SK-N-MC (cell line): ENCODE measurements around the gene BRSK2.

Experiments
- EZH2 ChIP-seq: fragments of 200-600 bp; sonication (generic); IDR thresholded peaks from one replicate; pipeline ENCODE4 v1.6.1; 2017; ENCODE audit warnings: antibody characterized with exemption
- FOXP2 ChIP-seq: optimal IDR thresholded peaks from 2 replicates; pipeline ENCODE3; 2011; ENCODE audit warnings: mild to moderate bottlenecking, moderate library complexity; ENCODE audit not compliant: insufficient read depth; ENCODE audit errors: extremely low read length, control extremely low read depth
- POLR2AphosphoS5 ChIP-seq: IDR thresholded peaks from 2 replicates; pipeline ENCODE4 v1.6.1; 2012; ENCODE audit warnings: mild to moderate bottlenecking, low read depth, low read length, borderline replicate concordance

DNA sequence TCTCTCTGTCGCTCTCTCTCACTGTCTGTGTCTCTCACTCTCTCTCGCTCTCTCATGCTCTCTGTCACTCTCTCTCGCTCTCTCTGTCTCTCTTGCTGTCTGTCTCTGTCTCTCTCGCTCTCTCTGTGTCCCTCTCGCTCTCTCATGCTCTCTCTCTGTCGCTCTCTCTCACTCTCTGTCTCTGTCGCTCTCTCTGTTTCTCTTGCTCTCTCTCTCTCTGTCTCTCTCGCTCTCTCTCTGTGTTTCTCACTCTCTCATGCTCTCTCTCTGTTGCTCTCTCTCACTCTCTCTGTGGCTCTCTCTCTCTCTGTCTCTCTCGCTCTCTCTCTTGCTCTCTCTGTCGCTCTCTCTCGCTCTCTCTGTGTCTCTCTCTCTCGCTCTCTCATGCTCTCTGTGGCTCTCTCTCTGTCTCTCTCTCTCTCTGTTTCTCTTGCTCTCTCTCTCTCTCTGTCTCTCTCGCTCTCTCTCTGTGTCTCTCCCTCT is 33.2 kb upstream of the BRSK2 start:
- TF ChIP-seq EZH2 (no peak), POLR2AphosphoS5 (no peak), FOXP2 (no peak)
